ENCODE results near the gene ACYP1.

The ACYP1 gene

DNA sequence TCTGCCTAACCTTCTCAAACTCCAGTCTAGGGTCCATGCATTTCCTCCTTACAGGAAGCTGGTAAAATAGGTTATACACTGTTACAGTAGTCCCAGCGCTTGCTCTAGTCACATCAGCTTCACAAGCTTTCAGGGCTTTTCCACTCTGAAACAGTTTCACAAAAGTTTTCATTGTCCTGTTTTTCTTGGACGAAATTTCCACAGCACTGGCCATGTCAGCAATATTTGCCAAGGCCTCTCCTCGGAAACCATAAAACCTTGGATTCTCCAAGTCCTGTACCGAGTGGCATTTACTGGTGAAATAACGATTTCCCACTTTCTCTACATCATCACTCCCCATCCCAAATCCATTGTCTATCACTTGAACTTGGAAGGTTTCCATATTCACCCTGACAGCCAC lies 14.7 kb downstream of the ACYP1 start:
- H3K9ac ChIP-seq (ENCODE audit: low read depth, low read length): no peak overlapping the region
- no peaks in the 10 kb centered on the region for H3K9me3 ChIP-seq (ENCODE audit: insufficient read depth, low read length, severe bottlenecking)
- no peak overlapping the region for H3K27ac ChIP-seq (ENCODE audit: low read length)
- no peaks in the 10 kb centered on the region for H3K27me3 ChIP-seq (ENCODE audit: insufficient read depth, low read length, poor library complexity)
- peaks cover 55% of the 10 kb centered on the region for H3K4me1 ChIP-seq (ENCODE audit: insufficient read depth, low read length)
- H3K36me3 ChIP-seq (ENCODE audit: insufficient read depth, low read length): peaks cover 21% of the 10 kb centered on the region
- H3K4me3 ChIP-seq (ENCODE audit: low read depth in 1 of 2, low read length in 2 of 2): no peak overlapping the region
- no peaks in the 10 kb centered on the region for H4K20me1 ChIP-seq (ENCODE audit: insufficient read depth, low read length)
- peak overlapping the region; percentile 66; the same call in 1 of the 2 replicates for H3K4me2 ChIP-seq (ENCODE audit: insufficient read depth, low read length)
- DNase-seq (no peak), ATAC-seq (ENCODE audit: insufficient read depth, low read depth) (no peak)
- H3K79me2 ChIP-seq (ENCODE audit: insufficient read depth, low read length): peaks cover 69% of the 10 kb centered on the region
- no peak overlapping the region for H2AFZ ChIP-seq (ENCODE audit: low read depth, low read length)
- TF ChIP-seq EZH2 (IDR thresholded peaks at IDR 0.05; ENCODE audit: borderline replicate concordance, low read depth, low read length, severe bottlenecking): no peak
- TF ChIP-seq, protein P1, sequence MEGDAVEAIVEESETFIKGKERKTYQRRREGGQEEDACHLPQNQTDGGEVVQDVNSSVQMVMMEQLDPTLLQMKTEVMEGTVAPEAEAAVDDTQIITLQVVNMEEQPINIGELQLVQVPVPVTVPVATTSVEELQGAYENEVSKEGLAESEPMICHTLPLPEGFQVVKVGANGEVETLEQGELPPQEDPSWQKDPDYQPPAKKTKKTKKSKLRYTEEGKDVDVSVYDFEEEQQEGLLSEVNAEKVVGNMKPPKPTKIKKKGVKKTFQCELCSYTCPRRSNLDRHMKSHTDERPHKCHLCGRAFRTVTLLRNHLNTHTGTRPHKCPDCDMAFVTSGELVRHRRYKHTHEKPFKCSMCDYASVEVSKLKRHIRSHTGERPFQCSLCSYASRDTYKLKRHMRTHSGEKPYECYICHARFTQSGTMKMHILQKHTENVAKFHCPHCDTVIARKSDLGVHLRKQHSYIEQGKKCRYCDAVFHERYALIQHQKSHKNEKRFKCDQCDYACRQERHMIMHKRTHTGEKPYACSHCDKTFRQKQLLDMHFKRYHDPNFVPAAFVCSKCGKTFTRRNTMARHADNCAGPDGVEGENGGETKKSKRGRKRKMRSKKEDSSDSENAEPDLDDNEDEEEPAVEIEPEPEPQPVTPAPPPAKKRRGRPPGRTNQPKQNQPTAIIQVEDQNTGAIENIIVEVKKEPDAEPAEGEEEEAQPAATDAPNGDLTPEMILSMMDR (IDR thresholded peaks at IDR 0.05; ENCODE audit: borderline replicate concordance, extremely low read depth, low read length, poor library complexity, severe bottlenecking): no peak

DNA sequence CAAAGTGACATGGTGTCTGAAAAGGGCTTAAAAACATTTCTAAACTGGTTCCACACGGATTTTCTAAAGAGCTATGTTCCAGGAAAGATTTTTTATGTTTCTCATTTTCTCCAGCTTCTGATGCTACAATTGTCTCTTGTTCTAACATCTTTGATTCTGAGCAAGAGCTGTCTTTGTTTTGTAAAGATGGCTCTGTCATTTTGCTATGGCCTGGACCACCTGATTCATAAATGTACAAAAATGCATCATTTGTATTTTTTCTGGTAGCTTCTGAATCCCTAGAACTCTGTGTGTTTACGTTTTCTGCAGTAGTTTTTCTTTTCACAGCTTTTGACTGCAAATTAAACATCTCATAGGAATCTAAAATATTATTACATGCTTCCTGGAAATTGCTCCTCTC lies 15.7 kb downstream of the ACYP1 start:
- peaks cover 55% of the 10 kb centered on the region for H3K4me1 ChIP-seq (ENCODE audit: insufficient read depth, low read length)
- no peak overlapping the region for H3K9ac ChIP-seq (ENCODE audit: low read depth, low read length)
- H4K20me1 ChIP-seq (ENCODE audit: insufficient read depth, low read length): peaks cover 2% of the 10 kb centered on the region; the same call in 1 of the 2 replicates
- H3K36me3 ChIP-seq (ENCODE audit: insufficient read depth, low read length): peaks cover 18% of the 10 kb centered on the region
- no peaks in the 10 kb centered on the region for H3K9me3 ChIP-seq (ENCODE audit: insufficient read depth, low read length, severe bottlenecking)
- no peaks in the 10 kb centered on the region for H3K27me3 ChIP-seq (ENCODE audit: insufficient read depth, low read length, poor library complexity)
- ATAC-seq (ENCODE audit: insufficient read depth, low read depth): no peak
- no peak for DNase-seq
- no peak overlapping the region for H3K4me3 ChIP-seq (ENCODE audit: low read depth in 1 of 2, low read length in 2 of 2)
- TF ChIP-seq, protein P1 (IDR thresholded peaks at IDR 0.05; ENCODE audit: borderline replicate concordance, extremely low read depth, low read length, poor library complexity, severe bottlenecking): no peak
- no peak for TF ChIP-seq EZH2 (IDR thresholded peaks at IDR 0.05; ENCODE audit: borderline replicate concordance, low read depth, low read length, severe bottlenecking)
- H3K79me2 ChIP-seq (ENCODE audit: insufficient read depth, low read length): peaks cover 73% of the 10 kb centered on the region
- H2AFZ ChIP-seq (ENCODE audit: low read depth, low read length): no peak overlapping the region
- no peak overlapping the region for H3K27ac ChIP-seq (ENCODE audit: low read length)
- no peak overlapping the region for H3K4me2 ChIP-seq (ENCODE audit: insufficient read depth, low read length)

DNA sequence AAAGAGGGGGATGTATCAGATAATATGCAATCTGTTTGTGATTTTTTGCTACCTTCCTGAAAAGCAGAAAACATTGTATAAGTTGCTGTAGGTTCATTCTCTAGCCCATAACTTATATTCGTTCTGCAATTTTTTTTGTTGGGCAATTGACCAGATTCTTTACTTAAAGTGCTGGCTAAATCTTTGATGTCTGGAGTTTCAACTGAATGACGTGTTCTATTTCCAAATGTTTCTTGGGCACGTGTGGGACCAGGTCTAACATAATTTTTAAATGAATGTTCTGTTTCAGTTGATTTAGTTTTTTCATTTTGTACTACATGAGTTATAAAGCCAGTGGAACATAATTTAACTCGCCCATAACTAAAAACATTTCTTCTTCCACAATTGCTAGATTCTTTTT lies 16.3 kb downstream of the ACYP1 start:
- H3K4me1 ChIP-seq (ENCODE audit: insufficient read depth, low read length): peaks cover 55% of the 10 kb centered on the region
- TF ChIP-seq, protein P1 (IDR thresholded peaks at IDR 0.05; ENCODE audit: borderline replicate concordance, extremely low read depth, low read length, poor library complexity, severe bottlenecking): no peak
- no peak for TF ChIP-seq EZH2 (IDR thresholded peaks at IDR 0.05; ENCODE audit: borderline replicate concordance, low read depth, low read length, severe bottlenecking)
- ATAC-seq (ENCODE audit: insufficient read depth, low read depth) (no peak), DNase-seq (no peak)
- peaks cover 2% of the 10 kb centered on the region; the same call in 1 of the 2 replicates for H4K20me1 ChIP-seq (ENCODE audit: insufficient read depth, low read length)
- H3K27ac ChIP-seq (ENCODE audit: low read length): no peak overlapping the region
- H3K79me2 ChIP-seq (ENCODE audit: insufficient read depth, low read length): peaks cover 76% of the 10 kb centered on the region
- H3K36me3 ChIP-seq (ENCODE audit: insufficient read depth, low read length): peaks cover 21% of the 10 kb centered on the region
- H3K4me3 ChIP-seq (ENCODE audit: low read depth in 1 of 2, low read length in 2 of 2): no peak overlapping the region
- no peak overlapping the region for H2AFZ ChIP-seq (ENCODE audit: low read depth, low read length)
- no peak overlapping the region for H3K9ac ChIP-seq (ENCODE audit: low read depth, low read length)
- no peaks in the 10 kb centered on the region for H3K9me3 ChIP-seq (ENCODE audit: insufficient read depth, low read length, severe bottlenecking)
- H3K27me3 ChIP-seq (ENCODE audit: insufficient read depth, low read length, poor library complexity): no peaks in the 10 kb centered on the region
- H3K4me2 ChIP-seq (ENCODE audit: insufficient read depth, low read length): no peak overlapping the region

DNA sequence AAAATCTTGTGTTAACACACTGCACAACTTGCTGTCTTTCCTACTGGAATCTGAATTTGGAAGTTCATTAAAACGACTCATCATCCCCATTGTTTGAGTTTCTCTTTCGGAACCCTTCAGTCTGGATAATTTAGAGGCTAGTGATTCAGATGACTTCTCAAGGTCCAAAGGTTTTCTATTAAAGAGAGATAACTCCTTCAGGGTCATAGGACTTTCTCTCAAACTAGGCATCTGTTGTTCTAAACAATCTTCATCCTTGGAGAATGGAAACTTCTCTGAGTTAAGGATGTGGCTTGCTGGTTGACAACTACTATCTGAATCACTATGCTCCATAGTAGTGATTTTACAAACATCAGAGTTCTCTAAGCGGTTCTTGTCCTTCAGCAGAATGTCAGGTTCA lies 16.9 kb downstream of the ACYP1 start:
- H2AFZ ChIP-seq (ENCODE audit: low read depth, low read length): no peak overlapping the region
- 0 out of 2 replicates have a peak overlapping the region, but pooled peaks have one; percentile 14 for H3K4me2 ChIP-seq (ENCODE audit: insufficient read depth, low read length)
- no peak overlapping the region for H3K9ac ChIP-seq (ENCODE audit: low read depth, low read length)
- DNase-seq: no peak
- no peaks in the 10 kb centered on the region for H3K27me3 ChIP-seq (ENCODE audit: insufficient read depth, low read length, poor library complexity)
- peaks cover 2% of the 10 kb centered on the region; the same call in 1 of the 2 replicates for H4K20me1 ChIP-seq (ENCODE audit: insufficient read depth, low read length)
- H3K79me2 ChIP-seq (ENCODE audit: insufficient read depth, low read length): peaks cover 79% of the 10 kb centered on the region
- no peak for ATAC-seq (ENCODE audit: insufficient read depth, low read depth)
- peaks cover 27% of the 10 kb centered on the region for H3K36me3 ChIP-seq (ENCODE audit: insufficient read depth, low read length)
- TF ChIP-seq, protein P1 (IDR thresholded peaks at IDR 0.05; ENCODE audit: borderline replicate concordance, extremely low read depth, low read length, poor library complexity, severe bottlenecking): no peak
- TF ChIP-seq EZH2 (IDR thresholded peaks at IDR 0.05; ENCODE audit: borderline replicate concordance, low read depth, low read length, severe bottlenecking): no peak
- peaks cover 55% of the 10 kb centered on the region for H3K4me1 ChIP-seq (ENCODE audit: insufficient read depth, low read length)
- no peaks in the 10 kb centered on the region for H3K9me3 ChIP-seq (ENCODE audit: insufficient read depth, low read length, severe bottlenecking)
- H3K27ac ChIP-seq (ENCODE audit: low read length): no peak overlapping the region
- H3K4me3 ChIP-seq (ENCODE audit: low read depth in 1 of 2, low read length in 2 of 2): no peak overlapping the region

Measured in DND-41 (cell line).